ENCODE data around the gene SEMA6A. TPM values are rescaled to one million over a fixed set of nuclear protein-coding genes. Genes with fewer than 3 reads are reported as not detected.

SEMA6A gene
- polyA plus RNA-seq, 1 donor (not counting 4 experiments of a cell fraction or from before 2014, with no cell fraction given): 0.68 TPM

DNA sequence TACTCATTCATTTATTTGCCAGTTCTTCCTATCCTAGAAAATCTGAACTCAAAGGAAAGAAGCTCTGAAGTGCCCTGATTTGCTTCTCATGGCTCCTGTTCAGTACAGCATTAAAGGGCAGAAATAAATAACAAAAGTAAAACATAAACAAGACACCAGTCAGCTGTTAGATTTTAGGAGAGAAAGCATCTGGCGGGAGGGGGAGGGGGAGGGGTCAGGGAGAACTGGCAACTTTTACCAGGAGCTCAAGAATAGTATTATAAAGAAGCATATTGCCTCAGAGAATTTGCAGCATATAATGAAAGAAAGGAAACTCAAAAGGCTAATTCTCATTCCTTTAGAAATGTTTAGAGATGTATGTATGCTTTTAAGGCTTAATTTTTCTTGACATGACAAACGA lies 68.1 kb downstream of the SEMA6A start:
- Histone ChIP-seq H3K79me2 (ENCODE audit: control insufficient read depth, insufficient read depth, low read length) (no peaks in the 10 kb centered on the region), H3K4me2 (ENCODE audit: control insufficient read depth, extremely low read depth, insufficient read depth, low read depth, low read length) (no peak overlapping the region), H2AFZ (ENCODE audit: control insufficient read depth, low read length) (no peak overlapping the region), H3K27ac (ENCODE audit: control insufficient read depth, insufficient read depth, low read length) (no peak overlapping the region), H3K9me1 (ENCODE audit: control insufficient read depth, extremely low read depth, insufficient read depth, low read length) (no peaks in the 10 kb centered on the region), H3K36me3 (ENCODE audit: control insufficient read depth in 2 of 2, extremely low read depth in 1 of 2, insufficient read depth in 2 of 2, low read length in 2 of 2) (no peaks in the 10 kb centered on the region), H4K20me1 (ENCODE audit: control insufficient read depth, extremely low read depth, insufficient read depth, low read length) (no peaks in the 10 kb centered on the region), H3K4me3 (ENCODE audit: control insufficient read depth in 2 of 3, extremely low read depth in 1 of 3, insufficient read depth in 2 of 3, low read depth in 1 of 3, low read length in 3 of 3) (no peak overlapping the region), H3K9me3 (ENCODE audit: control insufficient read depth, low read depth, low read length) (no peaks in the 10 kb centered on the region), H3K27me3 (ENCODE audit: control insufficient read depth, extremely low read depth, insufficient read depth, low read length) (no peaks in the 10 kb centered on the region), H3K9ac (ENCODE audit: control insufficient read depth, extremely low read depth, insufficient read depth, low read length) (no peak overlapping the region), H3K4me1 (ENCODE audit: control insufficient read depth, extremely low read depth, insufficient read depth, low read length) (no peaks in the 10 kb centered on the region)
- DNase-seq (ENCODE audit: low read depth, low spot score) (no peak), FAIRE-seq (no peak)
- TF ChIP-seq, protein P1, sequence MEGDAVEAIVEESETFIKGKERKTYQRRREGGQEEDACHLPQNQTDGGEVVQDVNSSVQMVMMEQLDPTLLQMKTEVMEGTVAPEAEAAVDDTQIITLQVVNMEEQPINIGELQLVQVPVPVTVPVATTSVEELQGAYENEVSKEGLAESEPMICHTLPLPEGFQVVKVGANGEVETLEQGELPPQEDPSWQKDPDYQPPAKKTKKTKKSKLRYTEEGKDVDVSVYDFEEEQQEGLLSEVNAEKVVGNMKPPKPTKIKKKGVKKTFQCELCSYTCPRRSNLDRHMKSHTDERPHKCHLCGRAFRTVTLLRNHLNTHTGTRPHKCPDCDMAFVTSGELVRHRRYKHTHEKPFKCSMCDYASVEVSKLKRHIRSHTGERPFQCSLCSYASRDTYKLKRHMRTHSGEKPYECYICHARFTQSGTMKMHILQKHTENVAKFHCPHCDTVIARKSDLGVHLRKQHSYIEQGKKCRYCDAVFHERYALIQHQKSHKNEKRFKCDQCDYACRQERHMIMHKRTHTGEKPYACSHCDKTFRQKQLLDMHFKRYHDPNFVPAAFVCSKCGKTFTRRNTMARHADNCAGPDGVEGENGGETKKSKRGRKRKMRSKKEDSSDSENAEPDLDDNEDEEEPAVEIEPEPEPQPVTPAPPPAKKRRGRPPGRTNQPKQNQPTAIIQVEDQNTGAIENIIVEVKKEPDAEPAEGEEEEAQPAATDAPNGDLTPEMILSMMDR (optimal IDR thresholded peaks at IDR 0.05 in 1 of 3, IDR thresholded peaks at IDR 0.05 in 1 of 3, conservative IDR thresholded peaks at IDR 0.05 in 1 of 3; ENCODE audit: extremely low read depth in 1 of 3, insufficient read depth in 2 of 3, low read length in 3 of 3): no peak
- TF ChIP-seq EZH2 (IDR thresholded peaks at IDR 0.05; ENCODE audit: low read length): no peak
- dilution Hi-C loops (cut with MboI; ENCODE audit: extremely low pct_ligation_motif_present, low sequenced_read_pairs): no loop called here

DNA sequence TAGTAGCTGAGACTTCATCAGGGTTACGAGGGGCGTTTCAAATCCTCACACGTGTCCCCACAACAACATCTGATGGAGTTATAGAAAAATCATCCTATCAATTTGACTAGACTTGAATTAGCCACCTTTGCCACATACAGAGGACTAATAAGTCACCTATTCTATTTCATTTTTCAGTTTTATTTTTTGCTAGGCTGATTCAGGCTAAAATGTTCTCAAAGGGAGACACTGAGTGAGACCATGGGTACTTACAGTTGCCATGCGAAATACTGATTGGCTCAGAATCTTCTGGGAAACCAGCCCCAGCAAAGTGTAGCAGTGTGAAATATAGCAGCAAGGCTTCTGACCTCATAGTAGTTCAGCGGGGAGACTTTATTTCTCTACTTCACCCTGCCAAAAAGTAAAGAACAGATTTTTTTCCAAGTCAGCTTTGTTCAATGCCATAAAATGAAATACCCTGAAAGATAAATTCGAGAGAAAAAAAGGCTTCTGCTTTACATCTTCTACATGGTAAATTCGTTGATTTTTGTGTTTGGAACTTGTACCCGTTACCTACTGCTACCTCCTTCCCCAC lies 69.9 kb downstream of the SEMA6A start:
- no peak for FAIRE-seq

More for the DNA sequence above, 69.9 kb downstream of the SEMA6A start:
- no peaks in the 10 kb centered on the region for H3K79me2 ChIP-seq (ENCODE audit: control insufficient read depth, insufficient read depth, low read length)
- no peak overlapping the region for H3K4me2 ChIP-seq (ENCODE audit: control insufficient read depth, extremely low read depth, insufficient read depth, low read depth, low read length)
- H3K36me3 ChIP-seq (ENCODE audit: control insufficient read depth in 2 of 2, extremely low read depth in 1 of 2, insufficient read depth in 2 of 2, low read length in 2 of 2): no peaks in the 10 kb centered on the region
- no peaks in the 10 kb centered on the region for H3K9me1 ChIP-seq (ENCODE audit: control insufficient read depth, extremely low read depth, insufficient read depth, low read length)
- no peaks in the 10 kb centered on the region for H3K4me1 ChIP-seq (ENCODE audit: control insufficient read depth, extremely low read depth, insufficient read depth, low read length)
- H3K27ac ChIP-seq (ENCODE audit: control insufficient read depth, insufficient read depth, low read length): no peak overlapping the region
- dilution Hi-C loops (cut with MboI; ENCODE audit: extremely low pct_ligation_motif_present, low sequenced_read_pairs): no loop called here
- DNase-seq (ENCODE audit: low read depth, low spot score): no peak
- H3K9me3 ChIP-seq (ENCODE audit: control insufficient read depth, low read depth, low read length): no peaks in the 10 kb centered on the region
- TF ChIP-seq, protein P1 (optimal IDR thresholded peaks at IDR 0.05 in 1 of 3, IDR thresholded peaks at IDR 0.05 in 1 of 3, conservative IDR thresholded peaks at IDR 0.05 in 1 of 3; ENCODE audit: extremely low read depth in 1 of 3, insufficient read depth in 2 of 3, low read length in 3 of 3): no peak
- no peak for TF ChIP-seq EZH2 (IDR thresholded peaks at IDR 0.05; ENCODE audit: low read length)
- H2AFZ ChIP-seq (ENCODE audit: control insufficient read depth, low read length): no peak overlapping the region
- no peaks in the 10 kb centered on the region for H4K20me1 ChIP-seq (ENCODE audit: control insufficient read depth, extremely low read depth, insufficient read depth, low read length)
- H3K9ac ChIP-seq (ENCODE audit: control insufficient read depth, extremely low read depth, insufficient read depth, low read length): no peak overlapping the region
- no peaks in the 10 kb centered on the region for H3K27me3 ChIP-seq (ENCODE audit: control insufficient read depth, extremely low read depth, insufficient read depth, low read length)
- H3K4me3 ChIP-seq (ENCODE audit: control insufficient read depth in 2 of 3, extremely low read depth in 1 of 3, insufficient read depth in 2 of 3, low read depth in 1 of 3, low read length in 3 of 3): no peak overlapping the region
